UCSD-AML1 (cell line): ENCODE measurements around the gene NANOS2.

Experiments
- DNase-seq: peaks from one replicate; lab custom pipeline; 2025; ENCODE audit not compliant: unreplicated experiment; lab: John Stamatoyannopoulos, UW

Gene NANOS2

GRCh38 chr19:45913874-45914830, at the start of gene NANOS2:
NANOS2 (minus strand) TSS chr19:45914778; CDS start chr19:45914693, 85 bp downstream.
- peak; percentile 44 for DNase-seq

- DNase-seq: no peak
Observed at GRCh38 chr19:45962021-45962420, 47.4 kb upstream of the NANOS2 start.

GRCh38 chr19:45960595-45961235, 46.1 kb upstream of the NANOS2 start:
- no peak for DNase-seq

GRCh38 chr19:45959517-45960025, 45.0 kb upstream of the NANOS2 start:
- DNase-seq: no peak

GRCh38 chr19:45958769-45959516, 44.4 kb upstream of the NANOS2 start:
- DNase-seq: no peak

- DNase-seq: no peak
Observed at GRCh38 chr19:45958320-45958719, 43.7 kb upstream of the NANOS2 start.

- peak; percentile 18 for DNase-seq
Observed at GRCh38 chr19:45955905-45956608, 41.5 kb upstream of the NANOS2 start.

- no peak for DNase-seq
Observed at GRCh38 chr19:45954156-45954555, 39.6 kb upstream of the NANOS2 start.

- no peak for DNase-seq
Observed at GRCh38 chr19:45953676-45954075, 39.1 kb upstream of the NANOS2 start.

- DNase-seq: peak; percentile 58
Observed at GRCh38 chr19:45952686-45953505, 38.3 kb upstream of the NANOS2 start.

GRCh38 chr19:45952341-45952685, 37.7 kb upstream of the NANOS2 start:
- DNase-seq: no peak

GRCh38 chr19:45947926-45948325, 33.3 kb upstream of the NANOS2 start:
- no peak for DNase-seq

GRCh38 chr19:45940515-45940805, 25.9 kb upstream of the NANOS2 start:
- DNase-seq: no peak

- no peak for DNase-seq
Observed at GRCh38 chr19:45939792-45940514, 25.4 kb upstream of the NANOS2 start.

- DNase-seq: no peak
Observed at GRCh38 chr19:45938733-45939319, 24.2 kb upstream of the NANOS2 start.

- no peak for DNase-seq
Observed at GRCh38 chr19:45935267-45935666, 20.7 kb upstream of the NANOS2 start.

GRCh38 chr19:45934551-45935230, 20.1 kb upstream of the NANOS2 start:
- DNase-seq: no peak

GRCh38 chr19:45933759-45934158, 19.2 kb upstream of the NANOS2 start:
- no peak for DNase-seq

- DNase-seq: no peak
Observed at GRCh38 chr19:45931055-45931454, 16.5 kb upstream of the NANOS2 start.
